ENCODE measurements around the gene CCDC170. TPM values are rescaled to one million over a fixed set of nuclear protein-coding genes. Genes with fewer than 3 reads are reported as not detected.

The CCDC170 gene
- total and polyA plus RNA-seq, 2 of the 8 experiments (the other 6 are each of a cell fraction or from before 2014, with no cell fraction given), result 0.06 to 0.09 TPM

DNA sequence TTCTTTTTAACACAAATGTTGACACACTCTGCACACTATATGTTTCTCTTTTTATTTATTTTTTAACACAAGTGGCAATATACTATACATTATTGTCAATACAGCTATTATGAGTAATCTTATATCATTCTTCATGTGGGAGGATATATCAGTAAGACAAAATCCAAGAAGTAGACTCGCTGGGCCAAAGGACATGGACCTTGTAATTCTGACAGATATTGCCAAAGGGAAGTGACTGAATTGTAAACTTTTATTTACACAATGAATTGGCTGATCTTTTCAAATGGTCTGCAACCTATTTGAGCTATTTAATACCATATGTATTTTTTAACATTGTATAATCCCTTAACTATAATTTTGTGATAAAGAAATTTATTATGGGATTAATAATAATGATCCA is 56.0 kb downstream of the CCDC170 start (continued):
- TF ChIP-seq, protein P1, sequence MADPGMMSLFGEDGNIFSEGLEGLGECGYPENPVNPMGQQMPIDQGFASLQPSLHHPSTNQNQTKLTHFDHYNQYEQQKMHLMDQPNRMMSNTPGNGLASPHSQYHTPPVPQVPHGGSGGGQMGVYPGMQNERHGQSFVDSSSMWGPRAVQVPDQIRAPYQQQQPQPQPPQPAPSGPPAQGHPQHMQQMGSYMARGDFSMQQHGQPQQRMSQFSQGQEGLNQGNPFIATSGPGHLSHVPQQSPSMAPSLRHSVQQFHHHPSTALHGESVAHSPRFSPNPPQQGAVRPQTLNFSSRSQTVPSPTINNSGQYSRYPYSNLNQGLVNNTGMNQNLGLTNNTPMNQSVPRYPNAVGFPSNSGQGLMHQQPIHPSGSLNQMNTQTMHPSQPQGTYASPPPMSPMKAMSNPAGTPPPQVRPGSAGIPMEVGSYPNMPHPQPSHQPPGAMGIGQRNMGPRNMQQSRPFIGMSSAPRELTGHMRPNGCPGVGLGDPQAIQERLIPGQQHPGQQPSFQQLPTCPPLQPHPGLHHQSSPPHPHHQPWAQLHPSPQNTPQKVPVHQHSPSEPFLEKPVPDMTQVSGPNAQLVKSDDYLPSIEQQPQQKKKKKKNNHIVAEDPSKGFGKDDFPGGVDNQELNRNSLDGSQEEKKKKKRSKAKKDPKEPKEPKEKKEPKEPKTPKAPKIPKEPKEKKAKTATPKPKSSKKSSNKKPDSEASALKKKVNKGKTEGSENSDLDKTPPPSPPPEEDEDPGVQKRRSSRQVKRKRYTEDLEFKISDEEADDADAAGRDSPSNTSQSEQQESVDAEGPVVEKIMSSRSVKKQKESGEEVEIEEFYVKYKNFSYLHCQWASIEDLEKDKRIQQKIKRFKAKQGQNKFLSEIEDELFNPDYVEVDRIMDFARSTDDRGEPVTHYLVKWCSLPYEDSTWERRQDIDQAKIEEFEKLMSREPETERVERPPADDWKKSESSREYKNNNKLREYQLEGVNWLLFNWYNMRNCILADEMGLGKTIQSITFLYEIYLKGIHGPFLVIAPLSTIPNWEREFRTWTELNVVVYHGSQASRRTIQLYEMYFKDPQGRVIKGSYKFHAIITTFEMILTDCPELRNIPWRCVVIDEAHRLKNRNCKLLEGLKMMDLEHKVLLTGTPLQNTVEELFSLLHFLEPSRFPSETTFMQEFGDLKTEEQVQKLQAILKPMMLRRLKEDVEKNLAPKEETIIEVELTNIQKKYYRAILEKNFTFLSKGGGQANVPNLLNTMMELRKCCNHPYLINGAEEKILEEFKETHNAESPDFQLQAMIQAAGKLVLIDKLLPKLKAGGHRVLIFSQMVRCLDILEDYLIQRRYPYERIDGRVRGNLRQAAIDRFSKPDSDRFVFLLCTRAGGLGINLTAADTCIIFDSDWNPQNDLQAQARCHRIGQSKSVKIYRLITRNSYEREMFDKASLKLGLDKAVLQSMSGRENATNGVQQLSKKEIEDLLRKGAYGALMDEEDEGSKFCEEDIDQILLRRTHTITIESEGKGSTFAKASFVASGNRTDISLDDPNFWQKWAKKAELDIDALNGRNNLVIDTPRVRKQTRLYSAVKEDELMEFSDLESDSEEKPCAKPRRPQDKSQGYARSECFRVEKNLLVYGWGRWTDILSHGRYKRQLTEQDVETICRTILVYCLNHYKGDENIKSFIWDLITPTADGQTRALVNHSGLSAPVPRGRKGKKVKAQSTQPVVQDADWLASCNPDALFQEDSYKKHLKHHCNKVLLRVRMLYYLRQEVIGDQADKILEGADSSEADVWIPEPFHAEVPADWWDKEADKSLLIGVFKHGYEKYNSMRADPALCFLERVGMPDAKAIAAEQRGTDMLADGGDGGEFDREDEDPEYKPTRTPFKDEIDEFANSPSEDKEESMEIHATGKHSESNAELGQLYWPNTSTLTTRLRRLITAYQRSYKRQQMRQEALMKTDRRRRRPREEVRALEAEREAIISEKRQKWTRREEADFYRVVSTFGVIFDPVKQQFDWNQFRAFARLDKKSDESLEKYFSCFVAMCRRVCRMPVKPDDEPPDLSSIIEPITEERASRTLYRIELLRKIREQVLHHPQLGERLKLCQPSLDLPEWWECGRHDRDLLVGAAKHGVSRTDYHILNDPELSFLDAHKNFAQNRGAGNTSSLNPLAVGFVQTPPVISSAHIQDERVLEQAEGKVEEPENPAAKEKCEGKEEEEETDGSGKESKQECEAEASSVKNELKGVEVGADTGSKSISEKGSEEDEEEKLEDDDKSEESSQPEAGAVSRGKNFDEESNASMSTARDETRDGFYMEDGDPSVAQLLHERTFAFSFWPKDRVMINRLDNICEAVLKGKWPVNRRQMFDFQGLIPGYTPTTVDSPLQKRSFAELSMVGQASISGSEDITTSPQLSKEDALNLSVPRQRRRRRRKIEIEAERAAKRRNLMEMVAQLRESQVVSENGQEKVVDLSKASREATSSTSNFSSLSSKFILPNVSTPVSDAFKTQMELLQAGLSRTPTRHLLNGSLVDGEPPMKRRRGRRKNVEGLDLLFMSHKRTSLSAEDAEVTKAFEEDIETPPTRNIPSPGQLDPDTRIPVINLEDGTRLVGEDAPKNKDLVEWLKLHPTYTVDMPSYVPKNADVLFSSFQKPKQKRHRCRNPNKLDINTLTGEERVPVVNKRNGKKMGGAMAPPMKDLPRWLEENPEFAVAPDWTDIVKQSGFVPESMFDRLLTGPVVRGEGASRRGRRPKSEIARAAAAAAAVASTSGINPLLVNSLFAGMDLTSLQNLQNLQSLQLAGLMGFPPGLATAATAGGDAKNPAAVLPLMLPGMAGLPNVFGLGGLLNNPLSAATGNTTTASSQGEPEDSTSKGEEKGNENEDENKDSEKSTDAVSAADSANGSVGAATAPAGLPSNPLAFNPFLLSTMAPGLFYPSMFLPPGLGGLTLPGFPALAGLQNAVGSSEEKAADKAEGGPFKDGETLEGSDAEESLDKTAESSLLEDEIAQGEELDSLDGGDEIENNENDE (IDR thresholded peaks at IDR 0.05; ENCODE audit: insufficient replicate concordance, low read length), result no peak
- TF ChIP-seq TAF1 (IDR thresholded peaks at IDR 0.05; ENCODE audit: low read depth, low read length) (no peak), POU5F1 (IDR thresholded peaks at IDR 0.05; ENCODE audit: low read depth, low read length) (no peak), SP1 (IDR thresholded peaks at IDR 0.05; ENCODE audit: low read depth, low read length) (no peak), KDM4A (IDR thresholded peaks at IDR 0.05; ENCODE audit: low read depth, low read length, severe bottlenecking) (no peak), SIN3A (conservative IDR thresholded peaks at IDR 0.05 in 1 of 2, IDR thresholded peaks at IDR 0.05 in 1 of 2; ENCODE audit: low read depth in 1 of 2, low read length in 2 of 2) (no peak), KDM5A (IDR thresholded peaks at IDR 0.05; ENCODE audit: low read length) (no peak), POLR2A (IDR thresholded peaks at IDR 0.05; ENCODE audit: control extremely low read depth in 1 of 2, low read depth in 2 of 2, low read length in 2 of 2) (no peak), HDAC2 (IDR thresholded peaks at IDR 0.05; ENCODE audit: borderline replicate concordance in 1 of 2, low read depth in 2 of 2, low read length in 2 of 2) (no peak)
- TF ChIP-seq, protein P2, sequence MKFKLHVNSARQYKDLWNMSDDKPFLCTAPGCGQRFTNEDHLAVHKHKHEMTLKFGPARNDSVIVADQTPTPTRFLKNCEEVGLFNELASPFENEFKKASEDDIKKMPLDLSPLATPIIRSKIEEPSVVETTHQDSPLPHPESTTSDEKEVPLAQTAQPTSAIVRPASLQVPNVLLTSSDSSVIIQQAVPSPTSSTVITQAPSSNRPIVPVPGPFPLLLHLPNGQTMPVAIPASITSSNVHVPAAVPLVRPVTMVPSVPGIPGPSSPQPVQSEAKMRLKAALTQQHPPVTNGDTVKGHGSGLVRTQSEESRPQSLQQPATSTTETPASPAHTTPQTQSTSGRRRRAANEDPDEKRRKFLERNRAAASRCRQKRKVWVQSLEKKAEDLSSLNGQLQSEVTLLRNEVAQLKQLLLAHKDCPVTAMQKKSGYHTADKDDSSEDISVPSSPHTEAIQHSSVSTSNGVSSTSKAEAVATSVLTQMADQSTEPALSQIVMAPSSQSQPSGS (IDR thresholded peaks at IDR 0.05; ENCODE audit: low read length), result no peak
